Bronchial epithelial cell (primary cell): ENCODE data around the gene CDK1. TPM values are rescaled to one million over a fixed set of nuclear protein-coding genes. Genes with fewer than 3 reads are reported as not detected.
"Not testable (repeated sequence)": the region's sequence is repeated elsewhere in the genome, so short reads cannot be mapped to it uniquely, and the experiment has no call there.

Experiments
- DNase-seq: peaks from one replicate; pipeline ENCODE4 v3.0.0-alpha.2; 2010; ENCODE audit warnings: low read depth
- FAIRE-seq: peaks from 2 replicates; lab custom pipeline; 2011; peaks lifted over from hg19 to GRCh38; lab: Jason Lieb, UNC
- H3K27me3 ChIP-seq: 2 replicates; pipeline ENCODE4 v1.5.1; 2011; ENCODE audit warnings: low read length; ENCODE audit not compliant: control insufficient read depth, insufficient read depth
- H3K36me3 ChIP-seq: 2 replicates; pipeline ENCODE4 v1.5.1; 2011; ENCODE audit warnings: low read length; ENCODE audit not compliant: control insufficient read depth, insufficient read depth
- H3K4me3 ChIP-seq: 2 replicates; pipeline ENCODE4 v1.5.1; 2011; ENCODE audit warnings: mild to moderate bottlenecking, low read depth, low read length, control low read depth
- CTCF ChIP-seq: IDR thresholded peaks from 2 replicates; pipeline ENCODE4 v1.5.1; 2011; ENCODE audit warnings: mild to moderate bottlenecking, moderate library complexity, low read length, control low read depth, inconsistent platforms; ENCODE audit not compliant: insufficient read depth, severe bottlenecking
- total RNA-seq: library from RNA; depleted of rRNA; stranded (reverse); fragments of >200 nt; gene quantifications from 2 replicates; pipeline ENCODE4 v1.2.1, GENCODE V29; 2014

The CDK1 gene
- total RNA-seq, 1 donor from 2014 or later: 0.79 TPM

DNA sequence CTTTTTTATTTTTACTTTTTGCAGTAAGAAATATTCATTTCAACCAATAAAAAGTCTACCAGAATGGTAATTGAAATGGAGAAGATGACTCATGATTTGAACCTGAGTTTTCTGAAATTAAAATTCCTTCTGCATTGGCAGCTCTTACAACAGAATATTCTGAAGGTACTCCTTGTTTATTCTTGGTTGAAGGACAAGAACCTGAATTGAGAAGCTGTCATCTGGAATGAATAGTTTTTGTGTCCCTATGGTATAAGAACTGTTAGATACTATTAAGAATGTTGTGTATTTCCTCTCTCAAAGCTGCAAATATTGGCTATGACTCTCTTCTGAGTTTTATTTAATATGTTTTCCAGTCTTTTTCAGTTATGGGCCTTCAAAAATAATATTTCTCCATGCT is 56.1 kb downstream of the CDK1 start:
- no peak for DNase-seq
- Histone ChIP-seq H3K36me3 (no peaks in the 10 kb centered on the region), H3K4me3 (no peak overlapping the region), H3K27me3 (no peaks in the 10 kb centered on the region)
- no peak for TF ChIP-seq CTCF
- no peak for FAIRE-seq

GRCh38 chr10:60835049-60835448 is 56.8 kb downstream of the CDK1 start:
- Histone ChIP-seq H3K36me3 (no peaks in the 10 kb centered on the region), H3K27me3 (no peaks in the 10 kb centered on the region), H3K4me3 (no peak overlapping the region)
- no peak for TF ChIP-seq CTCF
- DNase-seq (no peak), FAIRE-seq (no peak)

GRCh38 chr10:60841227-60841626 is 62.9 kb downstream of the CDK1 start:
- H3K36me3 ChIP-seq, FAIRE-seq, H3K27me3 ChIP-seq, H3K4me3 ChIP-seq, DNase-seq: not testable (repeated sequence)

DNA sequence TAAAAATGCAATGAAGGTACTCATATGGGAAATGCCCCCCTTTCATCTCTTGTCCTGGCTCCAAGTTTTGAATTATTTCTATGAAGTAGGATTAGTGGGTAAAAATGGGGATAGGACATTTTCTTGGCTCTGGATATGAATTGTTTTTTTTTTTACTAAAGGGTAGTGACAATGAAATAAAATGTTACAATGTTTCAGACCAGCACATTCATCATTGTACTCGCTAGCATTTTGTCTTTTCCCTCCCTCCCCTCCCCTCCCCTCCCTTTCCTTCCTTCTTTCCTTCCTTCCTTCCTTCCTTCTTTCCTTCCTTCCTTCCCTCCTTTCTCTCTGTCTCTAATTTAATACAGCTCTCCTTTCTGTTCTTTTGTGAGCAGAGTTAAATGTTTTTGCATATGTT is 64.4 kb downstream of the CDK1 start:
- Histone ChIP-seq H3K4me3 (no peak overlapping the region), H3K27me3 (no peaks in the 10 kb centered on the region), H3K36me3 (no peaks in the 10 kb centered on the region)
- DNase-seq (no peak), FAIRE-seq (no peak)
- no peak for TF ChIP-seq CTCF

Other genes with a start within 250 kb of the CDK1 start
- 3.5 and 6.3 TPM in 2 replicates for gene RHOBTB1, start 165.7 kb downstream of the CDK1 start, total RNA-seq